Activated CD4-positive, alpha-beta T cell treated with anti-CD3 and anti-CD28 coated beads, Interleukin-2, amount 10 ng/mL, durations not matched to agents 24 days and 14 days (primary cell): ENCODE results near the gene ST3GAL5. TPM values are rescaled to one million over a fixed set of nuclear protein-coding genes. Genes with fewer than 3 reads are reported as not detected.
"Not testable (repeated sequence)": the region's sequence is repeated elsewhere in the genome, so short reads cannot be mapped to it uniquely, and the experiment has no call there.

ENCODE experiments used
- DNase-seq: peaks from one replicate; pipeline ENCODE4 v3.0.0; 2022
- H3K27ac Mint-ChIP-seq: one replicate; pipeline ENCODE4 v1.8.0; 2022; ENCODE audit warnings: mild to moderate bottlenecking, mixed read lengths
- H3K27me3 Mint-ChIP-seq: one replicate; pipeline ENCODE4 v1.8.0; 2022; ENCODE audit warnings: mixed read lengths
- H3K36me3 Mint-ChIP-seq: one replicate; pipeline ENCODE4 v1.8.0; 2022; ENCODE audit warnings: low read depth, mild to moderate bottlenecking, mixed read lengths
- H3K4me1 Mint-ChIP-seq: one replicate; pipeline ENCODE4 v1.8.0; 2021; ENCODE audit warnings: mixed read lengths
- H3K4me3 Mint-ChIP-seq: one replicate; pipeline ENCODE4 v1.8.0; 2022; ENCODE audit warnings: mild to moderate bottlenecking, moderate library complexity, mixed read lengths
- H3K9me3 Mint-ChIP-seq: one replicate; pipeline ENCODE4 v1.8.0; 2021; ENCODE audit warnings: mixed read lengths
- intact Hi-C: fragments of 100-400 bp; cut with micrococcal nuclease; formaldehyde crosslinking; loops from one replicate; pipeline ENCODE4 v1.15.1; 2023
- total RNA-seq: library from RNA; stranded (reverse); gene quantifications from 2 replicates; pipeline ENCODE4 v1.2.3, GENCODE V29; 2022

ST3GAL5 gene
- total RNA-seq, 1 donor from 2014 or later, result 14.6 TPM

DNA sequence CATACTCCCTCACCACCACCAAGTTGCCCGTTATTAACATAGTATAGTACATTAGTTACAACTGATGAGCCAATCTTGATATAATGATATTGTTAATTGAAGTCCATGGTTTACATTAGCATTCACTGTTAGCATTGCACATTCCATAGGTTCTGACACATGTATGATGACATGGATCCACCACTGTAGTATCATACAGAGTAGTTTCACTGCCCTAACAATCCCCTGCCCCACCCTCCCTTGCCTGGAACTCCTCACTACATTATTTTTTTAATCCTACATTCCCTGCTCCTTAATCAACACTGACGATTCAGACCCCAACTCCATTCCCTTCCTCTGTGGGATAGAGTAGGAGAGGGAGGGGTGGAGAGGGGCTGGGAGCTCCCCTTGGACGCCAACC lies 20.2 kb upstream of the ST3GAL5 start:
- intact Hi-C loops, result no loop called here
- no peaks in the 10 kb centered on the region for H3K36me3 Mint-ChIP-seq
- peaks cover 8% of the 10 kb centered on the region for H3K4me1 Mint-ChIP-seq
- H3K27ac Mint-ChIP-seq, result no peak overlapping the region
- H3K27me3 Mint-ChIP-seq, result peaks cover 6% of the 10 kb centered on the region
- no peak overlapping the region for H3K4me3 Mint-ChIP-seq
- DNase-seq, result no peak
- no peaks in the 10 kb centered on the region for H3K9me3 Mint-ChIP-seq

DNA sequence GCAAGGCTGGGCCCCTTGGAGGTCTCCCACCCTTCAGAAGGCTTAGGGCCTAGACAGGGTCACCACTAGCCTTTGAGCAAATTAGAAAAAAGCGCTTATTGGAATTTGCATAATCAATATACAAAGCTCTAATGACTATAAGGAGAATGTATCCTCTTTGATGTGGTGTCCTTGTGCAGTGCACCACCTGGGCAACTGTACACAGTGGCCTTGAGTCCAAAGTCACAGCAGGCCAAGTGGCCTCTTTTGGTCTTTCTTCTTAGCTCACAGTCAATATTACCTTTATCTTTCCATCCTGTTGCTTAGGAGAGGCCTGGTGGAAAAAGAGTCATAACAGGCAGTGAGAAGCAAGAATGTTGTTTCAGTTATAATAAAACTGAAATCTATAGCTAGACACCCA lies 19.7 kb upstream of the ST3GAL5 start:
- Mint-ChIP-seq H3K4me3 (no peak overlapping the region), H3K27me3 (peaks cover 6% of the 10 kb centered on the region), H3K4me1 (peaks cover 8% of the 10 kb centered on the region), H3K9me3 (no peaks in the 10 kb centered on the region), H3K27ac (no peak overlapping the region), H3K36me3 (no peaks in the 10 kb centered on the region)
- no peak for DNase-seq
- intact Hi-C loops, result no loop called here

DNA sequence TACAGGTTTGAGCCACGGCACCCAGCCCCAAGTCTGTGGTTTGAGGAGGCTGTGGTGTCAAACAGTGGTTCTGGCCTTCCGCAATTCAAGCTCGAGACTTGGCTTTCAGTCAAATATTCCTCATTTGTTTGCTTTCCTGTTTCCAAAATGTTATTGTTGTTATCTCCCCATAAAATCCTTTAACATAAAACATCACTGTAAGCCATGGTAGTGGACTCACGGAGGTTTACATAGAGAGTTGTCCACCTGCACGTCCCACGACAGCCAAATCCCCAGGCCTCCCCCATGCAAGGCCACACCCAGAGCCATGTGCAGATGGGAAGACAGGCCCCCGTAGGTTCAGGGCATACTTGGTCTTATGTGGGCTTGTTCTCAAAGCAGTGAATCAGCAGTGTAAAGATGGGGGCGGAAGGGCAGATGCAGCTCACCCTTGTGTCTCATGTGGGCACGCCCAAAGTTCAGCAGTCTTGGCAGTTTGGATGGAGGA lies 18.9 kb upstream of the ST3GAL5 start:
- intact Hi-C loops, result no loop called here
- no peak overlapping the region for H3K4me3 Mint-ChIP-seq
- H3K27ac Mint-ChIP-seq, result no peak overlapping the region
- peaks cover 8% of the 10 kb centered on the region for H3K4me1 Mint-ChIP-seq
- H3K36me3 Mint-ChIP-seq, result no peaks in the 10 kb centered on the region
- peaks cover 6% of the 10 kb centered on the region for H3K27me3 Mint-ChIP-seq
- H3K9me3 Mint-ChIP-seq, result no peaks in the 10 kb centered on the region
- DNase-seq, result no peak

DNA sequence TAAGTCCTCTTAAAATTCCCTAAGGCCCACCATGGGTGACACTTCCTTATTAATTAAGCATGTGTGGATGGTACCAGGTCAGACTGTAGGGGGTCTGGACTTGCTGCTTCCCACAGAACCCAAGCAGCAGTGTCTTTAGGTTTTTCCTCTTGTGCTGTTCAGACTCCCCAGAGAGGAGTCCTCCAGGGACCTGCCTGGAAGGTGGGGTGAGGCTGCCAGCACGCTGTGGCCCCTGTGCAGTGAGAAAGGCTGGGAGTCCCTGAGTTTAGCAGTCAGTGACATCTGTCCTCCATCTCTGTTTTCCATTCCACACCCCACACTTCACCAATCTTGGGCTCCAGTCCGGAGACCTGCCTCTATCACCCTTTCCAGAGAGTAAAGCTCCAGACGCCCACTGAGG lies 18.0 kb upstream of the ST3GAL5 start:
- H3K36me3 Mint-ChIP-seq, result no peaks in the 10 kb centered on the region
- H3K9me3 Mint-ChIP-seq, result no peaks in the 10 kb centered on the region
- H3K27ac Mint-ChIP-seq, result no peak overlapping the region

DNA sequence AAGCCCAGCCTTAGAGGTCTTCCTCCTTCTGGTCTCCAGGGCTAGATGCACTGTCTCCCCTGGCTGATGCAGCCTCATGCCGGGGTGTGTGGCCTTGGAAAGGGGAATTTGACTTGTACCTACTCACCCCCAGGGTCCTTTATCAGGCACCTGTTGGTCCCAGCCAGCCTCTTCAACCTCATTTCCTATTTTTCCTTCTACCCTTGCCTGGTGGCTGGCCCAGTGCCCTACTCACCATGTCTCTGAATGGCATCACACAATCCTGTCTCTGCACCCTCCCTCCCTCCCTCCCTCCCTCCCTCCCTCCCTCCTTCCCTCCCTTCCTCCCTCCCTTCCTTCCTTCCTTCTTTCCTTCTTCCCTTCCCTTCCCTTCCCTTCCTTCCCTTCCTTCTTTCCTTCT lies 17.1 kb upstream of the ST3GAL5 start:
- H3K27ac Mint-ChIP-seq, result no peak overlapping the region
- no peaks in the 10 kb centered on the region for H3K9me3 Mint-ChIP-seq
- H3K4me3 Mint-ChIP-seq, result no peak overlapping the region
- DNase-seq, result no peak
- peaks cover 6% of the 10 kb centered on the region for H3K27me3 Mint-ChIP-seq
- intact Hi-C loops, result no loop called here
- H3K36me3 Mint-ChIP-seq, result no peaks in the 10 kb centered on the region
- H3K4me1 Mint-ChIP-seq, result peaks cover 6% of the 10 kb centered on the region

More for the DNA sequence above, 18.0 kb upstream of the ST3GAL5 start:
- intact Hi-C loops, result no loop called here
- Mint-ChIP-seq H3K4me1 (peaks cover 4% of the 10 kb centered on the region), H3K4me3 (no peak overlapping the region), H3K27me3 (peaks cover 6% of the 10 kb centered on the region)
- no peak for DNase-seq

DNA sequence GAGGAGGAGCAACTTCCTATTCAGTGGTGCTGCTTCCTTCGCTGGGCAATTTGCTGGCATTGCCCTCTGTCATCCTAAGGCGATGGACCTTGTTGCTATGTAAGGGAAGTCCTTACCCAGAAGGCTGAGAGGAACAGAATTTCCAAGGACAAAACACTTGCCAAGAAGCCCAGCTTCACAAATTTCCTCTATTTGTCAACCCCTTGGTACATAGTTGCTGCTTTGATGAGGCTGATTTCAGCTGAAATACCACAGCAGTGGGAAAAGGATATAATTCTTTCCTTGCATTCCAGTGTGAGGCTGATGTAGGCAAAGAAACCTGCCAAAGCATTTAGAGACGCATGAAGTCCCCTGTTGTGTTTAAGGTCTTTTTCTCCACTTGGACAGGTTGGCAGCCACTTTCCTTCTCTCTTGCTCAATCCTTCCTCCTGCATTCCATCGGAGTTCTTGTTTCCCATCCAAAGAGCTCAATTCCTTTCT lies 16.4 kb upstream of the ST3GAL5 start:
- no peak overlapping the region for H3K4me3 Mint-ChIP-seq
- DNase-seq, result no peak
- H3K4me1 Mint-ChIP-seq, result peaks cover 6% of the 10 kb centered on the region
- H3K9me3 Mint-ChIP-seq, result no peaks in the 10 kb centered on the region
- intact Hi-C loops, result no loop called here
- no peak overlapping the region for H3K27ac Mint-ChIP-seq
- H3K27me3 Mint-ChIP-seq, result peaks cover 6% of the 10 kb centered on the region
- no peaks in the 10 kb centered on the region for H3K36me3 Mint-ChIP-seq

DNA sequence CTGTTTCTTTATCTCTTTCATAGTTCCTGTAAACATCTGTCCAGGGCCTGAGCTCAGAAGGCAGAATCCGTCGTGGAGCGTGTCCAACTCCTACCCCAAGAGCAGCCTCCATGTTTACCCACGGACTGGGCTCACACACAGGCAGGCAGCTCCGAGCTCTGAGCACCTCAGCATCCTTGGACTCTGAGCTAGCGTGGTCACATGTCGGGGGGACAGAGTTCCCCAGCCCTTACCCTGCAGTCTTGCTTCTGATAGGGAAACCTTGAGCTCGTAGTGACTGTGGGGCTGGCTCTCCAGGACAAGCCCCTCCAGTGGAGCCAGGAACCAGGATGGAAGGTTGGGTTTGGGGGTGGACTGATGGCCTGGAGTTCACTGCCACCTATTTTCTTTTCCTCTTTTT lies 15.1 kb upstream of the ST3GAL5 start:
- no peak for DNase-seq
- H3K4me1 Mint-ChIP-seq, result peaks cover 8% of the 10 kb centered on the region
- peaks cover 6% of the 10 kb centered on the region for H3K27me3 Mint-ChIP-seq
- H3K4me3 Mint-ChIP-seq, result no peak overlapping the region
- no peak overlapping the region for H3K27ac Mint-ChIP-seq
- intact Hi-C loops, result no loop called here
- no peaks in the 10 kb centered on the region for H3K9me3 Mint-ChIP-seq
- no peaks in the 10 kb centered on the region for H3K36me3 Mint-ChIP-seq

DNA sequence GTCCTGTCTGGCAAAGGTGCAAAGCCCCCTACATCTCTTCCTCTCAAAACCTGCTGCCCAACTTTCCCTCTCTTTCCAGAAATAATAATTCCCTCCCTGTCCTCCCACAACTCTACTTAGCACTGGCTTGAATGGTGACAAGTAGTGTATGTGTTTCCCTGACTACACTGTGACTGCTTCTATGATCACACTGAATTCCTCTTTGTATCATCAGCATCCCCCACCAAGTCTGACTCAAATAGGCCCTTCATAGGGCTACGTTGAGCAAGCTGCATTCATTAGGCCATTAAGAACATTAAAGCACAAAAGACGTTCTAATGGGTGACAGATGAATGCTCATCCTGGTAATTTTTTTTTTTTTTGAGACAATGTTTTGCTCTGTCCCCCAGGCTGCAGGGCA lies 13.7 kb upstream of the ST3GAL5 start:
- no peak for DNase-seq
- intact Hi-C loops, result no loop called here
- no peak overlapping the region for H3K4me3 Mint-ChIP-seq
- peaks cover 12% of the 10 kb centered on the region for H3K4me1 Mint-ChIP-seq
- no peak overlapping the region for H3K27ac Mint-ChIP-seq
- peaks cover 5% of the 10 kb centered on the region for H3K9me3 Mint-ChIP-seq
- peaks cover 6% of the 10 kb centered on the region for H3K27me3 Mint-ChIP-seq
- H3K36me3 Mint-ChIP-seq, result no peaks in the 10 kb centered on the region

DNA sequence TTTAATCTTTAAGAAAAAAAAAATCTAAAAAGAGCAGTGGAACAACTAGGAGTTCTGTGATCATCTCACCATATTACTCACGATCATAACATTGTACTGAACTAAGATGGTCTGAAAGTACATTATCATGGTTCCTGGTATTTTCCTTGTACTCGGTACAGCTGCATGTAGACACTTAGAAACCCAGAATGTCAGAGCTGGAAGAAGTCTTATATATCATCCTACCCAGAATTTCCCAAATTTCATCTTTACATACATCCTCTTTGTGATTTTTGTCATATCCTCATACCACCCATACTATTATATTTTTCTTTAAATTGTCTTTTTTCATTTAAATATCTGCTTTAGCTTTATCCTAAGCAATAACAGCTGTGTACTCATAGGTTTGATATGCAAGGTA lies 12.4 kb upstream of the ST3GAL5 start:
- Mint-ChIP-seq H3K4me3 (no peak overlapping the region), H3K9me3 (peaks cover 5% of the 10 kb centered on the region), H3K4me1 (peaks cover 12% of the 10 kb centered on the region), H3K27me3 (peaks cover 5% of the 10 kb centered on the region), H3K27ac (no peak overlapping the region), H3K36me3 (no peaks in the 10 kb centered on the region)
- no peak for DNase-seq
- intact Hi-C loops, result no loop called here

DNA sequence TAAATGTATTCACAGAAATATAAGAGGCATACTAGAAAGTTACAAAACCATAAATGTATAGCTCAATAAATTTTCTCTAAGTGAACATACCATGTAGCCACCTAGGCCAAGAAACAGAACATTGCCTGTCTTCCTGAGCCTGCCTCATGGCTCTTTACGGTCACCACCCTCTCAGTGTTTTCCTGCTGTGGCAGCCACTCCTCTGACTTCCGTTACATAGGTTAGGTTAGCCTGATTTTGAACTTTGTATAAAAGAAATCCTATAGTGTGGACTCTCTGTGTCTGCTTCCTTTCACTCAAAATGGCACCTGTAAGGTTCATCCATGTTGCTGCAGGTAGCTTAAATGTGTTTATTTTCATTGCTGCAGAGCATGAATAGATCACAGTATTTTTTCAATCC lies 11.6 kb upstream of the ST3GAL5 start:
- no peaks in the 10 kb centered on the region for H3K27me3 Mint-ChIP-seq
- no peak for DNase-seq
- peaks cover 12% of the 10 kb centered on the region for H3K4me1 Mint-ChIP-seq
- peaks cover 6% of the 10 kb centered on the region for H3K9me3 Mint-ChIP-seq
- H3K36me3 Mint-ChIP-seq, result no peaks in the 10 kb centered on the region
- intact Hi-C loops, result no loop called here
- no peak overlapping the region for H3K27ac Mint-ChIP-seq
- no peak overlapping the region for H3K4me3 Mint-ChIP-seq

DNA sequence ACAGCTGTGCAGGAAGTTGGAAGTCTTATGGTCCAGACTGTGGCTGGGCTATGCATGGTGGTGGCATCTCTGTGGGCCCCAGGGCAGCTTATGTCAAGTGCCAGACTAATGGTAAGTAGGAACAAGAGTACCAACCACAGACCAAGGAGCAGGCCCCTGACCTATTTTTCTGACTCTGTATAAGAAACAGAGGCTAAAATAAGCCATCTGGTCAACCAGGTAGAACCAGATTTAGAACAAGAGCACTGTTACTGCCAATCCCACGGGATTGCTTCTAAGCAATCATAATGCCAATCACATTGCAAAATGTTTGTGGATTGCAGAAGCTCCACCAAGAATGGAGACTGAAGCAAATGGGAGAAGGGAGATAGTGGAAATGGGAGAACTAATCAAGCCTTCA lies 11.1 kb upstream of the ST3GAL5 start:
- no peak overlapping the region for H3K27ac Mint-ChIP-seq

DNA sequence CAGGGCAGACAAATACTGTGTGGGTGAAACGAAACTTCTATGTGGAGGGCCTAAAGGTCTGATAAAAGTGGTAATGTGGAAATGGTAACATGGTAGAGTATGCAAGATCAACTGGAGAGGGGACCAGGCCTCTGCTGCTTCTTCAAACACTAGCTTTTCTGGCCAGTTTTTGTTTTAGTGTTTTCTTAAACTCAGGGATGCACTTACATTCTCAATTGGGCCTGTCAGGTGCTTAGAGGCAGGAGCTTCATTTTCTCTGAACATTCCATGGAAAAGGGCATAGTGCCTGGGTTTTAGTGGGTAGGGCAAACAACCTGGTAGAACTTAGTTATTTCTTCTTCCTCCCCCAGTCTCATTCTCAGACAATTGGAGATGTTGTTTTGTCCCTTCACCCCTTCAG lies 10.5 kb upstream of the ST3GAL5 start:
- Mint-ChIP-seq H3K9me3 (peaks cover 12% of the 10 kb centered on the region), H3K27me3 (no peaks in the 10 kb centered on the region), H3K4me3 (no peak overlapping the region), H3K4me1 (peaks cover 15% of the 10 kb centered on the region), H3K27ac (no peak overlapping the region), H3K36me3 (peaks cover 3% of the 10 kb centered on the region)
- intact Hi-C loops, result no loop called here
- DNase-seq, result no peak

More for the DNA sequence above, 11.1 kb upstream of the ST3GAL5 start:
- Mint-ChIP-seq H3K27me3 (no peaks in the 10 kb centered on the region), H3K4me1 (peaks cover 15% of the 10 kb centered on the region), H3K36me3 (peaks cover 3% of the 10 kb centered on the region), H3K9me3 (peaks cover 11% of the 10 kb centered on the region), H3K4me3 (no peak overlapping the region)
- no peak for DNase-seq
- intact Hi-C loops, result no loop called here

DNA sequence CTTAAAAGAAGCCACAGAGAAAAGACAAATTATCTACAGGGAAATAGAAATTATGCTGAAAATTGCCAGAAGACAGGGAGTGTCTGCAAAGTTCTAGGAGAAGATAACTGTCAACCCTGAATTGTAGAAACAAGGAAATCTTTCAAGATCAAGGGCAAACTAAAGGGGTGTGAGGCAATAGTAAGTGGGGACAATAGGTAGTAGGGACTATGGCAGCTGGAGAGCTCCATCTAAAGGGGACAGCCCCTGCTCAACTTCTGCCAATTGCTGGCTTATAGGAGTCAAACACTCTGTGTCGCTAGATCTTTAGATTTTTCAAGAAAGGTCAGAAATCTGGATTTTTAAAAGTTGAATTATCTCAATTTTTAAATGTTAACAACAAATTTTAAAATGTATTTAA lies 10.1 kb upstream of the ST3GAL5 start:
- H3K4me3 Mint-ChIP-seq, result no peak overlapping the region
- intact Hi-C loops, result no loop called here
- H3K4me1 Mint-ChIP-seq, result peaks cover 18% of the 10 kb centered on the region
- H3K27me3 Mint-ChIP-seq, result no peaks in the 10 kb centered on the region
- DNase-seq, result no peak
- peaks cover 3% of the 10 kb centered on the region for H3K36me3 Mint-ChIP-seq
- peaks cover 12% of the 10 kb centered on the region for H3K9me3 Mint-ChIP-seq
- no peak overlapping the region for H3K27ac Mint-ChIP-seq

DNA sequence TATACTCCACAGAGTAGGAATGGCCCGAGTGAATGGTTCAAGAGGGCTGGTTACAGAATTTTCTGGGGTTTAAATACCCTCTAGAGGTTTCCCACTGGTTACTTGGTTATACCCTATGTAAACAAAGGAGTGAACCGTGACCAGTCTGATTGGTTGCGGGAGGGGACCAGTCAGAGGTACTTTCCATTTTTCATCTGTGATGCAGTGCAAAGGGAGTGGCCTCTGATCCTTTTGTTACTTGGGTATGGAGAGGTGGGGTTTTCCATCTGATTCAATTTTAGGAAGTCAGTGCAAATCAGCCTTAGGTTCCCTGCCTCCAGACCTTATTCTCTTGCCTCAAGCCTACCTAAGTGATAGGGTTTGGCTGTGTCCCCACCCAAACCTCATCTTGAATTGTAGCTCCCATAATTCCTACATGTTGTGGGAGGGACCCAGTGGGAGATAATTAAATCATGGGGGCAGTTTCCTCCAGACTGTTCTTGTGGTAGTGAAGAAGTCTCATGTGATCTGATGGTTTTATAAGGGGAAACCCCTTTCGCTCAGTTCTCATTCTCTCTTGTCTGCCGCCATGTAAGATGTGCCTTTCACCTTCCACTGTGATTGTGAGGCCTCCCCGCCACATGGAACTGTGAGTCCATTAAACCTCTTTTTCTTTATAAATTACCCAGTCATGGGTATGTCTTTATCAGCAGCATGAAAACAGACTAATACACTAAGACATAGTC lies 5.9 kb upstream of the ST3GAL5 start:
- H3K27ac Mint-ChIP-seq, H3K36me3 Mint-ChIP-seq, H3K4me3 Mint-ChIP-seq, intact Hi-C loops, DNase-seq, H3K27me3 Mint-ChIP-seq: not testable (repeated sequence)
- peaks cover 12% of the 10 kb centered on the region for H3K9me3 Mint-ChIP-seq
- peaks cover 35% of the 10 kb centered on the region for H3K4me1 Mint-ChIP-seq
